K562 (cell line): Measurements from ENCODE around the gene EYA2. TPM values are rescaled to one million over a fixed set of nuclear protein-coding genes. Genes with fewer than 3 reads are reported as not detected.
A peak's percentile ranks its signal among the peaks of the same experiment; 100 is the strongest.

Source experiments
- ATAC-seq: fragments of 200-7000 bp; cut with Tn5 transposase; 3 replicates; pipeline ENCODE4 v1.9.1; 2020; ENCODE audit warnings: moderate library complexity
- BruUV-seq: library from RNA; stranded (reverse); fragments of 400-500 nt; replicated peaks from 2 replicates; lab custom pipeline; 2021; lab: Mats Ljungman, UMichigan
- CTCF ChIA-PET: fragments of 300-600 bp; formaldehyde crosslinking; extraction: SDS; loops from one replicate; lab custom pipeline; 2021; ENCODE audit warnings: low intra/inter-chr PET ratio; lab: Yijun Ruan, JAX
- POLR2A ChIA-PET: fragments of 300-600, 350-650 bp; sonication (Branson Sonifier 250); formaldehyde crosslinking; extraction: SDS; loops from one replicate; lab custom pipeline; 2021; ENCODE audit warnings: antibody characterized with exemption, inconsistent platforms; lab: Yijun Ruan, JAX
- DNase-seq, 4 experiments: peaks; one replicate each; pipeline versions ENCODE4 v3.0.0 to v3.0.0-alpha.2; 2011 to 2018; ENCODE audit warnings: low spot score in 3 of 4, mixed read lengths in 3 of 4; ENCODE audit errors: extremely low read depth in 1 of 4
- FAIRE-seq: peaks from 2 replicates; lab custom pipeline; 2011; peaks lifted over from hg19 to GRCh38; lab: Jason Lieb, UNC
- H2AFZ ChIP-seq: 2 replicates; pipeline ENCODE4 v1.6.0; 2011; ENCODE audit warnings: low read depth, low read length, control low read depth, inconsistent platforms
- H3K27ac ChIP-seq: fragments of 200-600 bp; 3 replicates; pipeline ENCODE4 v1.8.0; 2011; ENCODE audit warnings: low read depth, mild to moderate bottlenecking, control low read depth, inconsistent platforms, low read length, moderate library complexity, mixed read lengths; ENCODE audit errors: extremely low read depth
- H3K27me3 ChIP-seq, 2 experiments: fragments of 300-600 bp in 1 of 2; 2 replicates in 1 of 2; 3 replicates in 1 of 2; pipeline versions ENCODE4 v1.6.0 to v1.8.0; 2011; ENCODE audit warnings: inconsistent platforms in 2 of 2, low read length in 2 of 2, mild to moderate bottlenecking in 1 of 2, mixed read lengths in 1 of 2, moderate library complexity in 1 of 2; ENCODE audit not compliant: control insufficient read depth in 2 of 2, insufficient read depth in 2 of 2
- H3K36me3 ChIP-seq: fragments of 300-600 bp; 3 replicates; pipeline ENCODE4 v1.8.0; 2011; ENCODE audit warnings: mild to moderate bottlenecking, low read length, inconsistent platforms; ENCODE audit not compliant: control insufficient read depth, insufficient read depth
- H3K4me1 ChIP-seq, 2 experiments: fragments of 200-600 bp in 1 of 2; replicated peaks in 1 of 2; 2 replicates in 1 of 2; 3 replicates in 1 of 2; pipeline versions ENCODE4 v1.5.1 to v1.8.0; 2011; ENCODE audit warnings: inconsistent platforms in 2 of 2, low read length in 2 of 2, mild to moderate bottlenecking in 1 of 2, mixed read lengths in 1 of 2, moderate library complexity in 1 of 2; ENCODE audit not compliant: control insufficient read depth in 2 of 2, insufficient read depth in 2 of 2
- H3K4me2 ChIP-seq: 2 replicates; pipeline ENCODE4 v1.6.1; 2011; ENCODE audit warnings: low read length, control low read depth, inconsistent platforms, mixed read lengths; ENCODE audit not compliant: insufficient read depth
- H3K4me3 ChIP-seq: fragments of 200-600 bp; sonication (generic), shearing (Covaris generic); 2 replicates; pipeline ENCODE4 v1.5.1; 2016; ENCODE audit warnings: control low read depth, inconsistent platforms
- H3K79me2 ChIP-seq: fragments of 200-600 bp; 3 replicates; pipeline ENCODE4 v1.8.0; 2011; ENCODE audit warnings: low read length, inconsistent platforms; ENCODE audit not compliant: control insufficient read depth, insufficient read depth
- H3K9ac ChIP-seq, 2 experiments: 2 replicates each; pipeline versions ENCODE4 v1.6.0 to v1.6.1; 2011; ENCODE audit warnings: low read depth in 2 of 2, low read length in 2 of 2, control low read depth in 1 of 2, inconsistent platforms in 1 of 2, mild to moderate bottlenecking in 1 of 2, mixed read lengths in 1 of 2; ENCODE audit not compliant: insufficient read depth in 1 of 2
- H3K9me1 ChIP-seq: one replicate; pipeline ENCODE4 v1.6.0; 2011; ENCODE audit warnings: inconsistent platforms, mild to moderate bottlenecking, low read length, moderate library complexity; ENCODE audit not compliant: control insufficient read depth, insufficient read depth
- H3K9me3 ChIP-seq: replicated peaks from 2 replicates; pipeline ENCODE4 v1.5.1; 2011; ENCODE audit warnings: low read depth, low read length, inconsistent platforms; ENCODE audit not compliant: control insufficient read depth, insufficient read depth
- H4K20me1 ChIP-seq: replicated peaks from 2 replicates; pipeline ENCODE4 v1.6.1; 2011; ENCODE audit warnings: low read length, inconsistent platforms, mixed read lengths; ENCODE audit not compliant: control insufficient read depth, insufficient read depth
- CEBPB ChIP-seq: fragments of 450-650 bp; IDR thresholded peaks from 2 replicates; pipeline ENCODE4 v1.6.1; 2016; ENCODE audit warnings: missing genetic modification characterization, missing compliant biosample characterization
- PRPF4 ChIP-seq: fragments of 200-400 bp; formaldehyde crosslinking; IDR thresholded peaks from one replicate; pipeline ENCODE4 v1.6.1; 2017; ENCODE audit warnings: low read length, low read depth, mild to moderate bottlenecking; ENCODE audit not compliant: insufficient read depth, poor library complexity, severe bottlenecking
- ZBTB40 ChIP-seq, 2 experiments: fragments of 450-650 bp in 1 of 2; sonication (generic) in 1 of 2; formaldehyde crosslinking in 1 of 2; IDR thresholded peaks; 2 replicates each; pipeline versions ENCODE4 v1.7.1 to v1.9.0; 2016 to 2022; ENCODE audit warnings: inconsistent platforms in 1 of 2, mild to moderate bottlenecking in 1 of 2, missing genetic modification reagents in 1 of 2
- WGBS: fragments of 100-300 bp; shearing (Covaris generic); methylation state at CpG from one replicate; pipeline ENCODE4 v1.1.6; 2016; ENCODE audit warnings: low coverage, mixed read lengths; ENCODE audit not compliant: insufficient coverage; ENCODE audit errors: missing lambda C conversion rate; 5-methylcytosine and 5-hydroxymethylcytosine counted together
- in situ Hi-C: fragments of 300-500 bp; cut with MboI; formaldehyde crosslinking; loops from 4 replicates; pipeline ENCODE4 v1.15.0; 2018; ENCODE audit warnings: inconsistent platforms, mixed read lengths
- intact Hi-C: fragments of 100-400 bp; cut with micrococcal nuclease; formaldehyde crosslinking; loops from 2 replicates; pipeline ENCODE4 v1.14.2; 2022
- polyA plus RNA-seq, 8 experiments: library from polyadenylated mRNA; depleted of rRNA in 4 of 8; stranded (reverse) in 5 of 8; unstranded in 3 of 8; fragments of >200 nt; fragmentation: Nextera tagmentation in 2 of 8; fragmentation: Illumina TruSeq in 1 of 8; extraction: Ambion mirVana in 2 of 8; extraction: Trizol in 1 of 8; gene quantifications; 2 replicates each; pipeline versions ENCODE4 v1.2.1 to v1.2.3, GENCODE V29; 2011 to 2014; ENCODE audit warnings: inconsistent platforms in 1 of 8, missing spikeins in 1 of 8
- total RNA-seq, 7 experiments: library from RNA; depleted of rRNA in 6 of 7; stranded (reverse); fragments of >200 nt in 6 of 7; fragmentation: Illumina TruSeq in 2 of 7; extraction: Trizol in 2 of 7; gene quantifications; 2 replicates each; pipeline versions ENCODE4 v1.2.1 to v1.2.3, GENCODE V29; 2011 to 2021; ENCODE audit warnings: low replicate concordance in 1 of 7

Gene EYA2
- total and polyA plus RNA-seq, 9 of the 15 experiments (the other 6 are each of a cell fraction or from before 2014, with no cell fraction given): 0.03 TPM; not detected in 8

GRCh38 chr20:47032933-47033578, 138.4 kb downstream of the EYA2 start:
- Histone ChIP-seq H3K9ac (no peak overlapping the region), H3K4me2 (no peak overlapping the region), H3K4me3 (no peak overlapping the region), H3K79me2 (no peaks in the 10 kb centered on the region), H3K9me1 (no peaks in the 10 kb centered on the region), H4K20me1 (no peaks in the 10 kb centered on the region), H3K36me3 (no peaks in the 10 kb centered on the region), H3K27me3 (peaks cover 0 to 38% of the 10 kb centered on the region in 2 experiments; a peak in 1 of 5 replicates), H3K9me3 (no peaks in the 10 kb centered on the region), H3K4me1 (no peaks in the 10 kb centered on the region), H3K27ac (no peak overlapping the region)
- 0% methylated on average over 8 of the region's 8 CpGs for WGBS
- in situ Hi-C loops: no loop called here
- ChIA-PET POLR2A (no interaction called here), CTCF (no interaction called here)
- ATAC-seq (no peak), DNase-seq (no peak), FAIRE-seq (no peak)
- intact Hi-C loops: no loop called here
- BruUV-seq: no TSS peak
- TF ChIP-seq PRPF4: no peak
- peak; percentile 30; the same call in 1 of the 2 replicates for TF ChIP-seq CEBPB (tag)
- peak; percentile 87 for TF ChIP-seq ZBTB40 (IDR thresholded peaks at IDR 0.05)
- peak; percentile 61 for TF ChIP-seq ZBTB40 (CRISPR knock-in tag; IDR thresholded peaks at IDR 0.05)
- TF ChIP-seq, all 486 proteins: peak for 2
- no peak overlapping the region for H2AFZ ChIP-seq
